ENCODE measurements around the gene LRMDA. TPM values are rescaled to one million over a fixed set of nuclear protein-coding genes. Genes with fewer than 3 reads are reported as not detected.

Gene LRMDA
- total and polyA plus RNA-seq, 2 of the 8 experiments (the other 6 are each of a cell fraction or from before 2014, with no cell fraction given): 0.86 to 2.8 TPM

DNA sequence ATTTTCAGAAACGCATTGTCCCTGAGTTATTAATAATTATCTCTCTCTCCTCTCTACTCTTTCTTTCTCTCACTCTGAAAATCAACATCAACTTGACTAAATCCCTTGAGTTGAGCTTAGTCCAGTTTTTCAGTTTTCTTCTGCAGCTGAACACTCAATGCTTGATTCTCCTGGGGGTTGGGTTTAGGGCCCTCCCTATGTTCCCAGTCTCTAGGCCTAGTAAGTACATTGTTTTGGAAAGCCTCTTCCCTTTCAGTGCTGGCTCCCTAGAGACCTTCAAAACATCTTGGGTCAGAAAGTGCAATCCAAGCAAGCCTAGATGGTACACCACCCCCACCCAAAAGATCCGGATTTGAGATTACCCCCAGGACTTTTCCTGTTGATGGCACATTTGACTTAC lies 488.5 kb downstream of the LRMDA start:
- no peak overlapping the region for H3K4ac ChIP-seq (replicated peaks; ENCODE audit: insufficient read length, low read depth, low read length)
- no peak overlapping the region for H4K8ac ChIP-seq (ENCODE audit: extremely low read depth, insufficient read depth, low read length)
- no peak overlapping the region for H3K23ac ChIP-seq (ENCODE audit: insufficient read length)
- DNase-seq (ENCODE audit: low read depth in 1 of 2, low spot score in 2 of 2) (no peak), FAIRE-seq (no peak)
- peaks cover 0 to 4% (median 0%) of the 10 kb centered on the region in 4 experiments; a peak in 2 of 7 replicates for H3K4me1 ChIP-seq (replicated peaks in 1 of 4; ENCODE audit: control insufficient read depth in 3 of 4, insufficient read depth in 4 of 4, low read length in 3 of 4)
- TF ChIP-seq POLR2A (IDR thresholded peaks at IDR 0.05; ENCODE audit: control extremely low read depth in 1 of 2, low read depth in 2 of 2, low read length in 2 of 2): no peak
- no peak for TF ChIP-seq GTF2F1 (IDR thresholded peaks at IDR 0.05; ENCODE audit: borderline replicate concordance, low read depth, low read length)
- TF ChIP-seq POLR2AphosphoS5 (IDR thresholded peaks at IDR 0.05; ENCODE audit: low read depth, low read length): no peak
- no peak for TF ChIP-seq FOSL1 (IDR thresholded peaks at IDR 0.05; ENCODE audit: insufficient read depth, low read depth, low read length)
- no peak for TF ChIP-seq MAFK (IDR thresholded peaks at IDR 0.05; ENCODE audit: low read depth, low read length)
- no peak for TF ChIP-seq YY1 (IDR thresholded peaks at IDR 0.05; ENCODE audit: low read depth, low read length)
- no peak for TF ChIP-seq RAD21 (IDR thresholded peaks at IDR 0.05 in 1 of 2, conservative IDR thresholded peaks at IDR 0.05 in 1 of 2; ENCODE audit: low read depth in 2 of 2, low read length in 2 of 2)
- no peak for TF ChIP-seq CTBP2 (IDR thresholded peaks at IDR 0.05; ENCODE audit: borderline replicate concordance, insufficient read depth, insufficient read length, low read length)
- TF ChIP-seq SP2 (IDR thresholded peaks at IDR 0.05; ENCODE audit: low read length): no peak
- no peak for TF ChIP-seq ASH2L (IDR thresholded peaks at IDR 0.05; ENCODE audit: low read length)
- TF ChIP-seq, protein P1, sequence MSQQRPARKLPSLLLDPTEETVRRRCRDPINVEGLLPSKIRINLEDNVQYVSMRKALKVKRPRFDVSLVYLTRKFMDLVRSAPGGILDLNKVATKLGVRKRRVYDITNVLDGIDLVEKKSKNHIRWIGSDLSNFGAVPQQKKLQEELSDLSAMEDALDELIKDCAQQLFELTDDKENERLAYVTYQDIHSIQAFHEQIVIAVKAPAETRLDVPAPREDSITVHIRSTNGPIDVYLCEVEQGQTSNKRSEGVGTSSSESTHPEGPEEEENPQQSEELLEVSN (IDR thresholded peaks at IDR 0.05): no peak
- TF ChIP-seq POU5F1 (IDR thresholded peaks at IDR 0.05; ENCODE audit: low read depth, low read length): no peak
- TF ChIP-seq SIN3A (conservative IDR thresholded peaks at IDR 0.05 in 1 of 2, IDR thresholded peaks at IDR 0.05 in 1 of 2; ENCODE audit: low read depth in 1 of 2, low read length in 2 of 2): no peak
- no peak overlapping the region for H2AK5ac ChIP-seq (ENCODE audit: low read depth, low read length)
- no peak overlapping the region for H4K5ac ChIP-seq (ENCODE audit: insufficient read length, low read depth, low read length)
- no peaks in the 10 kb centered on the region for H3K27me3 ChIP-seq (replicated peaks in 1 of 4; ENCODE audit: control insufficient read depth in 3 of 4, extremely low read depth in 1 of 4, insufficient read depth in 3 of 4, low read length in 3 of 4)
- H3K79me1 ChIP-seq (ENCODE audit: low read depth, low read length): no peaks in the 10 kb centered on the region
- H2BK15ac ChIP-seq (ENCODE audit: low read length): no peak overlapping the region
- H4K91ac ChIP-seq (replicated peaks; ENCODE audit: insufficient read length, low read length): no peak overlapping the region
- H2BK12ac ChIP-seq (ENCODE audit: low read depth, low read length): no peak overlapping the region
- POLR2A ChIA-PET (ENCODE audit: partially characterized antibody): no interaction called here
- H3K27ac ChIP-seq (ENCODE audit: low read depth, low read length): no peak overlapping the region
- no peaks in the 10 kb centered on the region for H3K9me3 ChIP-seq (ENCODE audit: insufficient read depth in 2 of 2, low read depth in 1 of 2, low read length in 1 of 2)
- H3K14ac ChIP-seq (ENCODE audit: insufficient read length): no peak overlapping the region
- 88% methylated on average over 2 of the region's 2 CpGs; no CpG with 5 or more reads in 1 of the 2 experiments for WGBS, 2 experiments (ENCODE audit: extremely low coverage in 1 of 2, insufficient coverage in 1 of 2, insufficient read length in 1 of 2, insufficient replicate concordance in 2 of 2, low coverage in 1 of 2, low lambda C conversion rate in 2 of 2, missing lambda C conversion rate in 1 of 2)
- no peak overlapping the region for H3K18ac ChIP-seq (ENCODE audit: extremely low read depth, low read length)
- H2BK120ac ChIP-seq (replicated peaks; ENCODE audit: low read depth, low read length): no peak overlapping the region
- no peak overlapping the region for H2BK5ac ChIP-seq (ENCODE audit: low read depth, low read length)
- no peaks in the 10 kb centered on the region for H4K20me1 ChIP-seq (replicated peaks in 1 of 2; ENCODE audit: control insufficient read depth in 1 of 2, insufficient read depth in 2 of 2, low read length in 2 of 2)
- H3K23me2 ChIP-seq (ENCODE audit: low read depth, low read length): no peaks in the 10 kb centered on the region
- H3K4me3 ChIP-seq (ENCODE audit: extremely low read depth in 1 of 4, insufficient read depth in 2 of 4, low read depth in 3 of 4, low read length in 4 of 4): no peak overlapping the region
- CTCF ChIA-PET (ENCODE audit: partially characterized antibody): interaction anchor here (1.2 to 3.2 kb wide), 3 partner anchors 9 to 117 kb away, joined by 3 to 14 read pairs (median 4); no protein-coding TSS in a partner anchor
- H3K36me3 ChIP-seq (ENCODE audit: control insufficient read depth in 2 of 4, insufficient read depth in 4 of 4, low read length in 3 of 4): no peaks in the 10 kb centered on the region
- H2BK20ac ChIP-seq (ENCODE audit: low read length): no peak overlapping the region
- H3K79me2 ChIP-seq (ENCODE audit: control insufficient read depth in 1 of 2, insufficient read depth in 2 of 2, low read length in 2 of 2): no peaks in the 10 kb centered on the region
- H3K56ac ChIP-seq (replicated peaks; ENCODE audit: insufficient read length, low read depth, low read length): no peak overlapping the region
- H2AFZ ChIP-seq (ENCODE audit: low read length): no peak overlapping the region
- H3K9ac ChIP-seq (replicated peaks in 1 of 4; ENCODE audit: extremely low read depth in 1 of 4, low read depth in 3 of 4, low read length in 3 of 4): no peak overlapping the region
- H3K4me2 ChIP-seq (ENCODE audit: insufficient read depth in 1 of 2, low read depth in 2 of 2, low read length in 2 of 2): no peak overlapping the region
